HG03196 (cell line): ENCODE measurements around the gene SLCO3A1.
"Not testable (repeated sequence)": the region's sequence is repeated elsewhere in the genome, so short reads cannot be mapped to it uniquely, and the experiment has no call there.

Source experiments
- ATAC-seq: cut with Tn5 transposase; IDR thresholded peaks from one replicate; pipeline ENCODE4 v1.9.1; 2021; ENCODE audit not compliant: unreplicated experiment

The SLCO3A1 gene

GRCh38 chr15:92061511-92062195 is 208.1 kb downstream of the SLCO3A1 start:
- ATAC-seq: no peak

GRCh38 chr15:92062505-92062904 is 209.0 kb downstream of the SLCO3A1 start:
- ATAC-seq: no peak

- no peak for ATAC-seq
These were observed 214.6 kb downstream of the SLCO3A1 start for GRCh38 chr15:92068121-92068520.

GRCh38 chr15:92069308-92070250 is 216.1 kb downstream of the SLCO3A1 start:
- peak; percentile 66 for ATAC-seq

- ATAC-seq: not testable (repeated sequence)
These were observed 216.7 kb downstream of the SLCO3A1 start for GRCh38 chr15:92070251-92070650.

GRCh38 chr15:92071045-92071634 is 217.6 kb downstream of the SLCO3A1 start:
- no peak for ATAC-seq

- ATAC-seq: no peak
These were observed 219.7 kb downstream of the SLCO3A1 start for GRCh38 chr15:92073044-92073785.

- ATAC-seq: no peak
These were observed 220.6 kb downstream of the SLCO3A1 start for GRCh38 chr15:92074101-92074500.

- no peak for ATAC-seq
These were observed 221.1 kb downstream of the SLCO3A1 start for GRCh38 chr15:92074646-92075045.

GRCh38 chr15:92075764-92076163 is 222.3 kb downstream of the SLCO3A1 start:
- ATAC-seq: no peak

GRCh38 chr15:92076541-92076940 is 223.0 kb downstream of the SLCO3A1 start:
- no peak for ATAC-seq

GRCh38 chr15:92077353-92078085 is 224.0 kb downstream of the SLCO3A1 start:
- ATAC-seq: peak; percentile 68

GRCh38 chr15:92078270-92078669 is 224.8 kb downstream of the SLCO3A1 start:
- no peak for ATAC-seq

GRCh38 chr15:92079047-92079446 is 225.5 kb downstream of the SLCO3A1 start:
- no peak for ATAC-seq

GRCh38 chr15:92079647-92080255 is 226.2 kb downstream of the SLCO3A1 start:
- no peak for ATAC-seq

- no peak for ATAC-seq
These were observed 228.7 kb downstream of the SLCO3A1 start for GRCh38 chr15:92082006-92082843.

GRCh38 chr15:92083190-92083589 is 229.7 kb downstream of the SLCO3A1 start:
- ATAC-seq: no peak

- no peak for ATAC-seq
These were observed 233.7 kb downstream of the SLCO3A1 start for GRCh38 chr15:92087211-92087610.

GRCh38 chr15:92091155-92091734 is 237.7 kb downstream of the SLCO3A1 start:
- ATAC-seq: no peak
